BJ (cell line): Measurements from ENCODE around the gene CHST9. TPM values are rescaled to one million over a fixed set of nuclear protein-coding genes. Genes with fewer than 3 reads are reported as not detected.

Experiments used
- CTCF ChIA-PET: fragments of 350-600 bp; formaldehyde crosslinking; extraction: SDS; loops from one replicate; lab custom pipeline; 2021; ENCODE audit warnings: antibody characterized with exemption, inconsistent platforms; lab: Yijun Ruan, JAX
- POLR2A ChIA-PET: fragments of 300-600 bp; sonication (Branson Sonifier 250); formaldehyde crosslinking; extraction: SDS; loops from one replicate; lab custom pipeline; 2021; ENCODE audit warnings: antibody characterized with exemption; lab: Charles Lee
- DNase-seq: peaks from one replicate; pipeline ENCODE4 v3.0.0-alpha.2; 2011; ENCODE audit warnings: low read depth
- H3K27me3 ChIP-seq: 2 replicates; pipeline ENCODE4 v1.6.0; 2011; ENCODE audit warnings: low read length; ENCODE audit not compliant: control insufficient read depth, insufficient read depth
- H3K36me3 ChIP-seq: 2 replicates; pipeline ENCODE4 v1.5.1; 2011; ENCODE audit warnings: low read length; ENCODE audit not compliant: control insufficient read depth, insufficient read depth
- H3K4me3 ChIP-seq: 2 replicates; pipeline ENCODE4 v1.5.1; 2011; ENCODE audit warnings: low read depth, mild to moderate bottlenecking, control low read depth, low read length
- CTCF ChIP-seq: IDR thresholded peaks from 2 replicates; pipeline ENCODE4 v1.5.1; 2011; ENCODE audit warnings: low read depth, mild to moderate bottlenecking, control low read depth, inconsistent platforms, low read length, moderate library complexity; ENCODE audit not compliant: insufficient read depth
- polyA plus RNA-seq: library from polyadenylated mRNA; depleted of rRNA; stranded (reverse); fragments of >200 nt; gene quantifications from 2 replicates; pipeline ENCODE4 v1.2.3, GENCODE V29; 2011

CHST9 gene
- polyA plus RNA-seq, 1 experiment = not detected

GRCh38 chr18:27010784-27011183 lies 174.3 kb downstream of the CHST9 start:
- no peak for TF ChIP-seq CTCF
- Histone ChIP-seq H3K36me3 (no peaks in the 10 kb centered on the region), H3K4me3 (no peak overlapping the region), H3K27me3 (no peaks in the 10 kb centered on the region)
- no peak for DNase-seq
- CTCF ChIA-PET = interaction anchor here (1.2 kb wide), 1 partner anchor 13 kb away, joined by 3 read pairs; no protein-coding TSS in a partner anchor
- POLR2A ChIA-PET = no interaction called here

DNA sequence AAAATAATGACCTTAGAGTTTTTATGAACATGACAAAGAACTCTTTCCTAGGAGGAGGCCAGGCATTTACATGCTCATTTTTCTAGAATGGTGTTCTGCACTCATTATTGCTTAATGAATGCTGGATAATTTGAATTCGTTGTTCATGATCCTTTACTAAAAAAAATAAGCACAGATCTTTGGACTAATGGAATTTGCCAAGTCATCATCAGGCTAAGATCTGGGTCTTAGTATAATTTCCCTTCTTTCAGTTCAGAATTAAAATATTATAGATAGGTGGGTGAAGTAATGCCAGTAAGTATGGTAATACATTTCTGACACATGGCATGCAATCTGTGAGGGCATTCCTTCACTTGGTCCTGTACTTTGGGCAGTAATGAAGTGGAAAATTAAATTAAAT lies 175.8 kb downstream of the CHST9 start:
- ChIA-PET CTCF (no interaction called here), POLR2A (no interaction called here)
- no peak overlapping the region for H3K4me3 ChIP-seq
- H3K36me3 ChIP-seq = no peaks in the 10 kb centered on the region
- no peaks in the 10 kb centered on the region for H3K27me3 ChIP-seq
- no peak for TF ChIP-seq CTCF
- DNase-seq = no peak

DNA sequence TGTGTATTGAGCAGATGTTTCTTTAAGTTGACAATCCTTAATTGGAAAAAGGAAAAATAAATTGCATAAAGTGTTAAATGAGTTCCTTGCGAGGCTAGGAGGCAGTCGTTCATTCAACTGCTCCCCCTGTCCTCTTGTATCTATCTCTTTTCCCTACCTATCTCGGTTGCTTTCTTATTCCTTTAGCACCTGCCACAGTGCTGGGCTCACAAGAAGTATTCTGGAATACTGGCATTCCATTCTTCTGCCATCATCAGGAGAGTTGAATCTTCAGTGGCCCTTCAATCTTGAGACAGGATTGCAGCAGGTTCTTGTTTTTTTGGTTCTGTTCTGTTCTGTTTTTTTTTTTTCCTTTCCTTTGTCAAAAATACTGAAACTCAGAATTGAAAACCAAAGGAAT lies 176.5 kb downstream of the CHST9 start:
- TF ChIP-seq CTCF = no peak
- Histone ChIP-seq H3K4me3 (no peak overlapping the region), H3K27me3 (no peaks in the 10 kb centered on the region), H3K36me3 (no peaks in the 10 kb centered on the region)
- no peak for DNase-seq
- POLR2A ChIA-PET = no interaction called here
- CTCF ChIA-PET = no interaction called here

DNA sequence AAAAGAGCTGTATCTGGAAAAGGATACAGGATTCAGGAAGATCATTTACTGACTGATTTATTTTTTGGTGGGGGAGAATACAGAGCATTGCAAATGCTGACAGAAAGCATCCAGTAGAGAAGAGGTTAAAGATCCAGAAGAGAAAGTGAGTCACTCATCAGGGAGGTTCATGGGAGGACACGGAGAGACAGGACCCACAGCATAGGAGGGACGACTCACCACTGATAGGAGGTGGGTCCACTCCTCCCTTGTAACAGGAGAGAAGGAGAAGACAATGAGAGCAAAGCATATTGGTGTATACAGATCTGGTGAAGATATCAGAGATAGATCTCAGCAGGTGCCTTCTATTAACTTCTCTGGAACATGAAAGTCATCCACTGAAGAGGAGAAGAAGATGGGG lies 177.2 kb downstream of the CHST9 start:
- ChIA-PET CTCF (no interaction called here), POLR2A (no interaction called here)
- no peak for TF ChIP-seq CTCF
- no peak for DNase-seq
- Histone ChIP-seq H3K27me3 (no peaks in the 10 kb centered on the region), H3K4me3 (no peak overlapping the region), H3K36me3 (no peaks in the 10 kb centered on the region)

GRCh38 chr18:27005589-27005988 lies 179.5 kb downstream of the CHST9 start:
- ChIA-PET POLR2A (no interaction called here), CTCF (interaction anchor here (0.8 to 0.9 kb wide), 2 partner anchors 15 to 698 kb away, joined by 3 read pairs; no protein-coding TSS in a partner anchor)
- H3K4me3 ChIP-seq = no peak overlapping the region
- H3K36me3 ChIP-seq = no peaks in the 10 kb centered on the region
- H3K27me3 ChIP-seq = no peaks in the 10 kb centered on the region
- no peak for DNase-seq
- TF ChIP-seq CTCF = peak; percentile 23; the same call in 1 of the 2 replicates
